HepG2 (cell line): Measurements from ENCODE around the gene ZNF419. TPM values are rescaled to one million over a fixed set of nuclear protein-coding genes. Genes with fewer than 3 reads are reported as not detected.
"Not testable (repeated sequence)": the region's sequence is repeated elsewhere in the genome, so short reads cannot be mapped to it uniquely, and the experiment has no call there.

Experiments used
- ATAC-seq: fragments of 200-7000 bp; cut with Tn5 transposase; 3 replicates; pipeline ENCODE4 v1.9.1; 2020; ENCODE audit warnings: mild to moderate bottlenecking, moderate library complexity
- BruUV-seq: library from RNA; stranded (reverse); fragments of 400-500 nt; replicated peaks from 2 replicates; lab custom pipeline; 2021; lab: Mats Ljungman, UMichigan
- CTCF ChIA-PET: fragments of 300-600 bp; formaldehyde crosslinking; extraction: SDS; loops from one replicate; lab custom pipeline; 2021; ENCODE audit warnings: low total read pairs, inconsistent platforms, low intra/inter-chr PET ratio; lab: Yijun Ruan, JAX
- POLR2A ChIA-PET: fragments of 350-600 bp; sonication (Branson Sonifier 250); formaldehyde crosslinking; loops from one replicate; lab custom pipeline; 2020; ENCODE audit warnings: antibody characterized with exemption, inconsistent platforms; lab: Yijun Ruan, JAX
- DNase-seq: peaks from one replicate; pipeline ENCODE4 v3.0.0-alpha.2; 2015; ENCODE audit warnings: low spot score
- FAIRE-seq: peaks from 3 replicates; lab custom pipeline; 2011; peaks lifted over from hg19 to GRCh38; lab: Jason Lieb, UNC
- H2AFZ ChIP-seq: one replicate; pipeline ENCODE4 v1.6.1; 2011; ENCODE audit warnings: low read length, inconsistent platforms
- H3K27ac ChIP-seq: fragments of 300-600 bp; 3 replicates; pipeline ENCODE4 v1.8.0; 2011; ENCODE audit warnings: mixed run types, mild to moderate bottlenecking, mixed read lengths, low read length, inconsistent platforms; ENCODE audit not compliant: insufficient read depth; ENCODE audit errors: extremely low read length
- H3K27me3 ChIP-seq, 2 experiments: fragments of 200-600 bp in 1 of 2; 2 replicates in 1 of 2; 3 replicates in 1 of 2; pipeline versions ENCODE4 v1.6.0 to v1.8.0; 2011; ENCODE audit warnings: low read length in 2 of 2, mild to moderate bottlenecking in 2 of 2, moderate library complexity in 2 of 2, inconsistent platforms in 1 of 2; ENCODE audit not compliant: insufficient read depth in 2 of 2, control insufficient read depth in 1 of 2
- H3K36me3 ChIP-seq, 2 experiments: fragments of 200-600 bp in 1 of 2; replicated peaks in 1 of 2; 2 replicates in 1 of 2; 3 replicates in 1 of 2; pipeline versions ENCODE4 v1.5.1 to v1.8.0; 2011; ENCODE audit warnings: low read length in 2 of 2, inconsistent platforms in 1 of 2; ENCODE audit not compliant: insufficient read depth in 2 of 2, control insufficient read depth in 1 of 2
- H3K4me1 ChIP-seq: 2 replicates; pipeline ENCODE4 v1.5.1; 2012; ENCODE audit warnings: low read length, inconsistent platforms; ENCODE audit not compliant: insufficient read depth
- H3K4me2 ChIP-seq: 2 replicates; pipeline ENCODE4 v1.6.0; 2011; ENCODE audit warnings: low read depth, low read length, inconsistent platforms
- H3K4me3 ChIP-seq, 3 experiments: fragments of 200-600 bp in 1 of 3; sonication (generic), shearing (Covaris generic) in 1 of 3; replicated peaks in 1 of 3; 2 replicates each; pipeline ENCODE4 v1.5.1; 2011 to 2016; ENCODE audit warnings: low read length in 3 of 3, inconsistent platforms in 2 of 3, low read depth in 2 of 3, mild to moderate bottlenecking in 2 of 3, control low read depth in 1 of 3, mixed read lengths in 1 of 3; ENCODE audit not compliant: insufficient read depth in 1 of 3
- H3K79me2 ChIP-seq: one replicate; pipeline ENCODE4 v1.6.1; 2011; ENCODE audit warnings: low read length, inconsistent platforms; ENCODE audit not compliant: insufficient read depth
- H3K9ac ChIP-seq: 2 replicates; pipeline ENCODE4 v1.6.0; 2011; ENCODE audit warnings: mild to moderate bottlenecking, low read depth, low read length, inconsistent platforms; ENCODE audit not compliant: insufficient read depth
- H3K9me3 ChIP-seq: 2 replicates; pipeline ENCODE4 v1.5.1; 2012; ENCODE audit warnings: mild to moderate bottlenecking, low read length
- H4K20me1 ChIP-seq: 2 replicates; pipeline ENCODE4 v1.6.0; 2011; ENCODE audit warnings: inconsistent platforms, mild to moderate bottlenecking, low read length, moderate library complexity; ENCODE audit not compliant: insufficient read depth
- FOXP1 ChIP-seq, 2 experiments: fragments of 450-650 bp in 1 of 2; IDR thresholded peaks; 2 replicates each; pipeline ENCODE4 v1.6.1; 2017 to 2018; ENCODE audit warnings: antibody characterized with exemption in 1 of 2
- KAT8 ChIP-seq: IDR thresholded peaks from 2 replicates; pipeline ENCODE4 v1.6.1; 2016; ENCODE audit warnings: missing genetic modification reagents, missing compliant biosample characterization
- RARA ChIP-seq: IDR thresholded peaks from 2 replicates; pipeline ENCODE4 v1.6.1; 2016; ENCODE audit warnings: missing genetic modification reagents, missing compliant biosample characterization
- SALL1 ChIP-seq: sonication (generic); formaldehyde crosslinking; IDR thresholded peaks from 2 replicates; pipeline ENCODE4 v1.8.0; 2022; ENCODE audit warnings: mild to moderate bottlenecking, missing genetic modification reagents
- SRSF1 ChIP-seq: fragments of 200-400 bp; formaldehyde crosslinking; optimal IDR thresholded peaks from 2 replicates; pipeline ENCODE3; 2017; ENCODE audit warnings: mild to moderate bottlenecking, low read depth, low read length, moderate library complexity
- ZNF331 ChIP-seq: sonication (generic); formaldehyde crosslinking; IDR thresholded peaks from 2 replicates; pipeline ENCODE4 v1.4.0; 2020; ENCODE audit warnings: missing genetic modification reagents
- ZNF761 ChIP-seq: sonication (generic); formaldehyde crosslinking; conservative IDR thresholded peaks from 2 replicates; pipeline ENCODE4 v1.4.0; 2020; ENCODE audit warnings: mild to moderate bottlenecking, missing genetic modification reagents
- WGBS: methylation state at CpG from one replicate; pipeline ENCODE4 v1.1.6; 2017; ENCODE audit warnings: low lambda C conversion rate; 5-methylcytosine and 5-hydroxymethylcytosine counted together
- in situ Hi-C: cut with HindIII; loops from 2 replicates; pipeline ENCODE4 v1.10.0; 2017; ENCODE audit warnings: low pct_unique_long_range_greater_than_20kb; ENCODE audit not compliant: extremely low pct_ligation_motif_present
- intact Hi-C: fragments of 100-400 bp; cut with micrococcal nuclease; formaldehyde crosslinking; loops from one replicate; pipeline ENCODE4 v1.10.0; 2022; ENCODE audit not compliant: unreplicated experiment
- polyA plus RNA-seq, 8 experiments: library from polyadenylated mRNA; depleted of rRNA in 3 of 8; stranded (reverse) in 7 of 8; unstranded in 1 of 8; fragments of >200 nt; fragmentation: Illumina TruSeq in 4 of 8; extraction: Trizol in 4 of 8; gene quantifications; 2 replicates each; pipeline versions ENCODE4 v1.2.1 to v1.2.3, GENCODE V29; 2011 to 2016; ENCODE audit warnings: low read depth in 4 of 8, missing spikeins in 1 of 8, mixed read lengths in 1 of 8; ENCODE audit not compliant: insufficient read depth in 1 of 8
- total RNA-seq, 5 experiments: library from RNA; depleted of rRNA; stranded (reverse); fragments of >200 nt; fragmentation: Illumina TruSeq; extraction: Trizol; gene quantifications; 2 replicates each; pipeline ENCODE4 v1.2.3, GENCODE V29; 2016; ENCODE audit warnings: low read depth in 1 of 5
- TF ChIP-seq, protein P1 (sequence below): sonication (generic); formaldehyde crosslinking; IDR thresholded peaks from 2 replicates; pipeline ENCODE4 v1.4.0; 2020; ENCODE audit warnings: missing genetic modification reagents

The ZNF419 gene
- total and polyA plus RNA-seq, 2 of the 13 experiments (the other 11 are each of a cell fraction or from before 2014, with no cell fraction given) = 8.5 to 8.8 TPM

DNA sequence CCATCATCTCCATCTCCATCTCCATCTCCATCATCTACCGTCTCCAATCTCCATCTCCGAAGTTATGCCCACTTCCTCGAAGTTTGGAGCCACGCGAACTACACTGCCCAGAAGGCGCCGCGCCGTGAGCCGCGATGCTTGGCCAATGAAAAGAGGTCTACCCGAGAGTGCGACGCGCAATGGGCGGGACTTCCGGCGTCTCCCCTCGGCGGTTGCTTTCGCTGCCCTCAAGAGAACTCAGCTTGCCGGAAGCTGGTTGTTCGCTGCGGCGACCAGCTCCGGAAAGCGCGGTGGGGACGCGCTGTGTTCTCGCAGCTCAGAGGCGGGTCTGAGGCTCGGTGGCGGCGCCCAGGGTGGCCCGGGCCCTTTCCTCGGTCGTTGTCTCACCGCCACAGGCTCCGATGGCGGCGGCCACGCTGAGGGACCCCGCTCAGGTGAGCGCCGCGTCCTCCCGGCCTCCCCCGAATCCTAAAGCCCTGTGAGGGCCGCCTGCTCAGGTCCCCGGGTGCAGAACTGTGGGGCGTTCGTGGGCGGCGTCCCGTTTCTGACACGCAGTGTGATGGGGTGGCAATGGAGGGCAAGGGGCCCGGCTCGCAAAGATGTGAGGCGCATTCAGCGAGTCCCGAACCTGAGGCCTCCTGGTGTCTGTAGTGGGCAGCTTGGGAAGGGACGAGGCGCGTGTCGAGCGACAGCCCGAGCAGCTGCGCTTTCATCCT lies 12.3 kb downstream of the ZNF419 start, which contains the start of gene ZNF773 (continued):
- TF ChIP-seq KAT8 = peak; percentile 85
- TF ChIP-seq RARA (CRISPR knock-in tag) = 0 out of 2 replicates have a peak, but pooled peaks have one; percentile 25
- 0 out of 2 replicates have a peak, but pooled peaks have one; percentile 28 for TF ChIP-seq ZNF331 (CRISPR knock-in tag)

DNA sequence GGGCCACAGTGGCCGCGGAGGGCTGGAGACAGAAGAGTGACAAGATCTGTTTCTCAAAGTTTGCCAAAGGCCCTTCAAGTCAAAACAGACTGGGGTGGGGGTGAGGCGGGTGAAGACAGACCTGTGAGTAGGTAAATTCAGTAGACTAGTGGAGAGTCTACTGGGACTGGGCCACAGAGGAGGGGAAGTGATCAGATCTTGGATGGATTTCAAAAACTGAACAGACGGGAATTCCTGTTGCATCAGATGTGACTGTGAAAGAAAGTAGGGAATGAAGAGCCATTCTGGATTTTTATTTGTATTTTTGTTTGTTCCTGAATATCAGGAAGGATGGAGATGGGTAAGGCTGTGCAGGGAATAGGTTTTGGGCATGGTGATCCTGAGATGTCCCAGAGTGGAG lies 12.8 kb downstream of the ZNF419 start:
- peak overlapping the region; percentile 76 for H3K4me2 ChIP-seq
- H4K20me1 ChIP-seq, H3K9me3 ChIP-seq, H2AFZ ChIP-seq, H3K27ac ChIP-seq, FAIRE-seq, DNase-seq, CTCF ChIA-PET, BruUV-seq, in situ Hi-C loops, H3K36me3 ChIP-seq, intact Hi-C loops, H3K27me3 ChIP-seq: not testable (repeated sequence)
- WGBS = 5% methylated on average over 2 of the region's 4 CpGs
- H3K79me2 ChIP-seq = peaks cover 14% of the 10 kb centered on the region
- peak overlapping the region; percentile 65 for H3K9ac ChIP-seq
- TF ChIP-seq ZNF761 (CRISPR knock-in tag) = 0 out of 2 replicates have a peak, but pooled peaks have one; percentile 34
- H3K4me3 ChIP-seq = peak overlapping the region; percentile 42 to 63 (median 50)
- ATAC-seq = peak; percentile 45
- POLR2A ChIA-PET = interaction anchor here (0.8 to 1.0 kb wide), 2 partner anchors 13 to 20 kb away, joined by 3 to 9 read pairs; partner anchors contain the start of gene ZNF419
- H3K4me1 ChIP-seq = peaks cover 11% of the 10 kb centered on the region; the same call in 1 of the 2 replicates

DNA sequence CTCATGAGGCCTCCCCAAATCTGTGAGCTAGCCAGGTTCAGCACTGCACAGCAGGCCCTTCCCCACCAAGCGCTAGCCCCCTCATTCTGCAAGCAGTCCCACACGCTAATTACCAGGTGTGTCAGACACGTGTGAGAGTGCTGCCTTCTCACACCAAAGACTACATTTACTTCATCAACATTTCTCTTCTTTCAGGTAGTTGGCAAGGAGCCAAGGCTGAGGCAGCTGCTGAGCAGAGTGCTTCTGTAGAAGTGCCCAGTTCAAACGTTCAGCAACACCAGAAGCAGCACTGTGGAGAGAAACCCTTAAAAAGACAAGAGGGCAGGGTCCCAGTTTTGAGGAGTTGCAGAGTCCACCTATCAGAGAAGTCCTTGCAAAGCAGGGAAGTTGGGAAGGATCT lies 18.6 kb downstream of the ZNF419 start:
- Histone ChIP-seq H4K20me1 (no peaks in the 10 kb centered on the region), H3K36me3 (peaks cover 11 to 29% of the 10 kb centered on the region in 2 experiments; a peak in 4 of 5 replicates), H3K9ac (no peak overlapping the region), H3K9me3 (peaks cover 2% of the 10 kb centered on the region), H3K4me2 (no peak overlapping the region), H3K79me2 (peaks cover 6% of the 10 kb centered on the region), H3K27ac (no peak overlapping the region), H2AFZ (no peak overlapping the region), H3K4me3 (no peak overlapping the region), H3K27me3 (no peaks in the 10 kb centered on the region), H3K4me1 (peaks cover 3% of the 10 kb centered on the region; the same call in 1 of the 2 replicates)
- ATAC-seq (no peak), FAIRE-seq (no peak), DNase-seq (no peak)
- ChIA-PET POLR2A (no interaction called here), CTCF (no interaction called here)
- intact Hi-C loops (no loop called here), in situ Hi-C loops (no loop called here)
- BruUV-seq = no TSS peak
- 67% methylated on average over 4 of the region's 4 CpGs for WGBS
- TF ChIP-seq, protein P1, sequence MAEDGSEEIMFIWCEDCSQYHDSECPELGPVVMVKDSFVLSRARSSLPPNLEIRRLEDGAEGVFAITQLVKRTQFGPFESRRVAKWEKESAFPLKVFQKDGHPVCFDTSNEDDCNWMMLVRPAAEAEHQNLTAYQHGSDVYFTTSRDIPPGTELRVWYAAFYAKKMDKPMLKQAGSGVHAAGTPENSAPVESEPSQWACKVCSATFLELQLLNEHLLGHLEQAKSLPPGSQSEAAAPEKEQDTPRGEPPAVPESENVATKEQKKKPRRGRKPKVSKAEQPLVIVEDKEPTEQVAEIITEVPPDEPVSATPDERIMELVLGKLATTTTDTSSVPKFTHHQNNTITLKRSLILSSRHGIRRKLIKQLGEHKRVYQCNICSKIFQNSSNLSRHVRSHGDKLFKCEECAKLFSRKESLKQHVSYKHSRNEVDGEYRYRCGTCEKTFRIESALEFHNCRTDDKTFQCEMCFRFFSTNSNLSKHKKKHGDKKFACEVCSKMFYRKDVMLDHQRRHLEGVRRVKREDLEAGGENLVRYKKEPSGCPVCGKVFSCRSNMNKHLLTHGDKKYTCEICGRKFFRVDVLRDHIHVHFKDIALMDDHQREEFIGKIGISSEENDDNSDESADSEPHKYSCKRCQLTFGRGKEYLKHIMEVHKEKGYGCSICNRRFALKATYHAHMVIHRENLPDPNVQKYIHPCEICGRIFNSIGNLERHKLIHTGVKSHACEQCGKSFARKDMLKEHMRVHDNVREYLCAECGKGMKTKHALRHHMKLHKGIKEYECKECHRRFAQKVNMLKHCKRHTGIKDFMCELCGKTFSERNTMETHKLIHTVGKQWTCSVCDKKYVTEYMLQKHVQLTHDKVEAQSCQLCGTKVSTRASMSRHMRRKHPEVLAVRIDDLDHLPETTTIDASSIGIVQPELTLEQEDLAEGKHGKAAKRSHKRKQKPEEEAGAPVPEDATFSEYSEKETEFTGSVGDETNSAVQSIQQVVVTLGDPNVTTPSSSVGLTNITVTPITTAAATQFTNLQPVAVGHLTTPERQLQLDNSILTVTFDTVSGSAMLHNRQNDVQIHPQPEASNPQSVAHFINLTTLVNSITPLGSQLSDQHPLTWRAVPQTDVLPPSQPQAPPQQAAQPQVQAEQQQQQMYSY = no peak
- TF ChIP-seq SRSF1 (no peak), FOXP1 (IDR thresholded peaks at IDR 0.05) (no peak), FOXP1 (CRISPR knock-in tag; IDR thresholded peaks at IDR 0.05) (no peak), SALL1 (CRISPR knock-in tag) (no peak)
